Subcutaneous adipose tissue (tissue), 4 donors: ENCODE results near the gene ADAM22. TPM values are rescaled to one million over a fixed set of nuclear protein-coding genes. Genes with fewer than 3 reads are reported as not detected.

Source experiments
- total RNA-seq, 4 donors: library from RNA; depleted of rRNA; stranded (reverse); fragments of >200 nt; gene quantifications; one replicate each; pipeline ENCODE4 v1.1.0, GENCODE V29; 2016
- TF ChIP-seq, protein P1 (sequence below): fragments of 450-650 bp; IDR thresholded peaks from one replicate; pipeline ENCODE4 v1.5.1; 2016; ENCODE audit warnings: low read depth, mild to moderate bottlenecking, control low read depth, antibody characterized with exemption, moderate library complexity

Gene ADAM22
- total RNA-seq, 4 donors from 2014 or later = 3.1 to 8.1 (median 4.6) TPM

DNA sequence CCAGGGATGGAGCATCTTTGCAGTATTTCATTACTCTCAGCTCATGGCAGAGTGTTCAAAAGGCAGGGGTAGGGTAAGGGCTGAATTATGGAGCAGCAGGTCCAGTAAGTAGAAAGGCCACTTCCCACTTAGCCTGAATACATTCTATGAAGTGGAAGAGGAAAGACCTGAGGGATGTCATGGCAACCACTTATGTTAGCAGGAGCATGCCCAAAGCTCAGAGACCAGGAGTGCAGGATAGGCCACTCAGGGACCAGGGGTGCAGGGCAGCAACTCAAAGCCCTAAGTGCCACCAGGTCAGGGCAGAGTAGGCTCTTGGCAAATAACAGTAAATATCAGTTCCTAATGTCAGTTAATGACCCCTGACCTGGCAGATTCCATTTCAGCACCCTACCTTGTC is 282.2 kb downstream of the ADAM22 start:
- TF ChIP-seq, protein P1, sequence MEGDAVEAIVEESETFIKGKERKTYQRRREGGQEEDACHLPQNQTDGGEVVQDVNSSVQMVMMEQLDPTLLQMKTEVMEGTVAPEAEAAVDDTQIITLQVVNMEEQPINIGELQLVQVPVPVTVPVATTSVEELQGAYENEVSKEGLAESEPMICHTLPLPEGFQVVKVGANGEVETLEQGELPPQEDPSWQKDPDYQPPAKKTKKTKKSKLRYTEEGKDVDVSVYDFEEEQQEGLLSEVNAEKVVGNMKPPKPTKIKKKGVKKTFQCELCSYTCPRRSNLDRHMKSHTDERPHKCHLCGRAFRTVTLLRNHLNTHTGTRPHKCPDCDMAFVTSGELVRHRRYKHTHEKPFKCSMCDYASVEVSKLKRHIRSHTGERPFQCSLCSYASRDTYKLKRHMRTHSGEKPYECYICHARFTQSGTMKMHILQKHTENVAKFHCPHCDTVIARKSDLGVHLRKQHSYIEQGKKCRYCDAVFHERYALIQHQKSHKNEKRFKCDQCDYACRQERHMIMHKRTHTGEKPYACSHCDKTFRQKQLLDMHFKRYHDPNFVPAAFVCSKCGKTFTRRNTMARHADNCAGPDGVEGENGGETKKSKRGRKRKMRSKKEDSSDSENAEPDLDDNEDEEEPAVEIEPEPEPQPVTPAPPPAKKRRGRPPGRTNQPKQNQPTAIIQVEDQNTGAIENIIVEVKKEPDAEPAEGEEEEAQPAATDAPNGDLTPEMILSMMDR = no peak

DNA sequence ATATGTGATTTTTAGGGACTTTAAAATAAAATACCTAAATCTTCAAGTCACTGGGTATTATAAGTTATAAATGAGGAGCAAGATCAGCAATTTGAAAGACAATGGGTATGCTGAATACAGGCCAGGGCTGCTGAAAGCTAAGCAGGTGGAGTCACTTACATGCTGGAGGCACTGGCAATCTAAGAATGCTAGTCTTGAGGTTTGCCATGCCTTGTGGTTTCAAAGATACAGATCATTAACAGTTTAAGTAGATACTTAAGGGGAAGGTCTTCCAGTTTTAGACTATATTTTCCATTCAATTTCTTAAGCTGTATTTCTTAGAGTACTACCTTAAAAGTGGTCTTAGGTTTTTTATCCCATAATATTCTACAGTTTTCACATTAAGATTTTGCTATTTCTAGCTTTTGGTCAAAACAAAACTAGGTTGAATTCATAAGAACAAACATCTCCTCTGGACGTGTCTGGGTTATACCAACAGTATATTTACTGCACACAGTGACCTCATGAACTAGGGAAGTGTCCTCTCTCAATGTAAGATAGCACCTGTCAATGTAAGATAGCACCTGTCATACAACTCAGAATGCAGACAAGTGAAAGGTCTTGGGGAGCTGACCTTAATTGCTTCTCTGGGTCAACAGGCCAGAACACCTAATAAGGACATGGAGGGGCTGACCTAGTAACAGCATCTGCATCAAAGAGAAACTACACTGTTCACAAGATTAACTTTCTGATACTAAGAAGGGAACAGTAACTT is 283.8 kb downstream of the ADAM22 start:
- TF ChIP-seq, protein P1 = no peak

DNA sequence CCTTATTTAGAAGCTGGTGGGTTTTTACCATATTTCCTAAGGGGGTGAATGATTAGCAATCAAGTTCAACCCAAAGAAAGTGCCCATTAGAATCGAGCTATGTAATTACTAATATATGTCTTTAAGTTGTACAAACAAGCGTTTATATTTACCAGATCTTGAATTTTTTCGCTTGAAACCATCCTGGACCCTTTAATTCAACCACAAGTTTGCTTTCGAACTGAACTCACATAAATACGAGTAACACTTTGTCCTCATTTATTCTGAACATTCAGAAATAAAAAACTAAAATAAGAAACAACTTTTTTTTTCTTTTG is 284.3 kb downstream of the ADAM22 start:
- TF ChIP-seq, protein P1 = no peak

DNA sequence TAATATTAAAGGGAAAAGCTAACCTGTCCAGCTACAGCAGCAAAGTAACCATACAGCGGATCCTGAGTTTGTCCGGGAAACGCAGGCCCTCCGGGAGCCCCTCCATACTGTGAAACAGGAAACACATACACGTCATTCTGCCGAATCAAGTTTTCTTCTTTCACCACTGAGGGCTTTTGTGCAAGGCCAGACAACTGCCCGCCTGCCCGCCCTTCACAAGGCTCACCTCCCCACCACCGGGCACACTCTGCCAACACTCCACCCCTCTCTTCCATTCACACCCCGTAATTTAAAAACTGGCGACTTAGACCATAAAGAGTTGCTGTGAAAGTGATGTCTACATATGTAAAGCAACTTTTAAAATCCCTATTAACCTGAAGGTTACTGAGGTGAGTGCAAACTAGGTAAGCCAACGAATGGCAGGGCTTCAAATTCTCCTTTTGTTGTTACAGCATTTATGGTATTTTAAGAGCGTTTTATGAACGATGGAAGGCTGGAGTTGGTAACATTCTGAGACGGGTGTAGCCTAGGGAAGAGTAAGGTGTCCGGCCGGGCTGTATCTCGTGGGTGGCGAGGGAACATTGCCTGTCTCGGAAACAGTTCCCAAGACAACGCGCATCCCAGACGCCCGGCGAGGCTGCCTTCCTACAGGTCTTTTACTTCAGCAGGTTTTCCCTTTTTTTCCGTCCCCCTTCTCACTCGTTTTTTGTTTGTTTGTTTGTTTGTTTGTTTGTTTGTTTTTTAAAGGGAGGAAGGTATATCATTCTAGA is 285.0 kb downstream of the ADAM22 start:
- TF ChIP-seq, protein P1 = no peak

DNA sequence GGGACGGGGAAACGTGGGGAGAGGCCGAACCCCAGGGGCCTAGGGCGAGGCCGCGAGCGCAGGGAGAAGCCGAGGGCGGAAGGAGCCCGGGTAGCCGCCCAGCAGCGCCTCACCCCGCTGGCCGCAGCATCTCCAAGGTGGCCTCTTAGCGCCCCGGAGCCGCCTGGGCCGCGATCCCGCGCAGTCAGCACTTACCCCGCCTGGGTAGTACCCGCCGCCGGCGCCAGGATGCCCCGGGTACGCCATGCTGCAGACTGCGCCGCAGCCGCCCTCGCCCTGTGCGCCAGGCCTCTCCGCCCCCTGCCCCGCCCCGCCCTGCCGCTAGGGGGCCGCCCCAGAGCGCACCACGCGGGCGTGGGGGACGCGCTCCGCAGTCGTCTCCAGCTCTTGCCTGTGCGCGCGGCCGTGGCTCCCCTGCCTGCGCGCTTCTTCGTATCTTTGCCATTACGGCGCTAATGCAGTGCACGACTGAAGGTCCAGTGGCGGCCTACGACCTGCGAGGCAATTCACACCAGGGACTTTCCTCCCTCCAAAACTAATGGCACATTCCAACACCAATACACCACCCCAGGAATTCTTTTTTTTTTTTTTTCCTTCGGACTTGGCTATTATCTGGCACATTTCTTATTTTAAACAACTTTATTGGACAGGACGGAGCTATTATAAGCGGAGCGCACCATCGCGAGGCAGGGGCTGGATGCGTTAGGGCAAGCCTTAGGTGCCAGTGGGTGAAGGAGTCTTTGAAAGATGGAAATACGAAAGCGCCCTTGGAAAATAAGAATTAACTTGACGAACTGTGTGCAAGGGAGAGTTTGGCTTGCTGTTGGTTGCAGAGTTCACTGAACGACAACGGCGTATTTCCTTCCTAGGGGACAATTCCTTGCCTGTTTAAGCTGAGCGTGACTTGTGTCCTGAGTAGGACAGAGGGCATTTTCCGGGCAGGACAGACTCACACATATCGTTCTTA is 286.0 kb downstream of the ADAM22 start, which contains the start of gene SRI:
Gene SRI, minus strand, starts transcription at position 258 of the 967 bp plus-strand sequence. Its CDS starts 12 bp downstream, at position 246.
- TF ChIP-seq, protein P1 = no peak

DNA sequence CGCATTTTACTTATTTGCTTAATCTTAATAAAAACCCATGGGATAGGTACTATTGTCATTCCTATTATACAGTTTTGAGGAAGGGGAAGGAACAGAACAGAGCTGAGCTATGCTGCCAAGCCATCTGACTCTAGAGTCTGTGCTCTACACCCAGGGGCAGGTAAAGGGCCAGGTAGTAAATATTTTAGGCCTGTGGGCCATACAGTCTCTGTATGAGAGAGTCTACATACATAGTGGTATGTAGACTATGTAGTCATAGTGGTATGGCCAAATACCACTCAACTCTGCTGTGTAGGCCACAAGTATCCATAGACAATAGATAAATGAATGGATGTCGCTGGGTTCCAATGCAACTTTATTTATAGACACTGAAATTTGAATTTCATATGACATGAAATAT is 289.2 kb downstream of the ADAM22 start:
- TF ChIP-seq, protein P1 = no peak
